HCEC 1CT (cell line): ENCODE results near the gene PUS10.
A peak's percentile ranks its signal among the peaks of the same experiment; 100 is the strongest.
"Not testable (repeated sequence)": the region's sequence is repeated elsewhere in the genome, so short reads cannot be mapped to it uniquely, and the experiment has no call there.

Experiments used
- DNase-seq: peaks from one replicate; pipeline ENCODE4 v3.0.0-alpha.2; 2017

PUS10 gene

GRCh38 chr2:61017556-61018317 is at the start of gene PUS10, which contains the start of gene PEX13:
PUS10 (minus strand) TSS chr2:61018255; CDS start chr2:61011890, 6,365 bp downstream.
PEX13 (plus strand) TSS chr2:61017720; CDS start chr2:61017760, 40 bp downstream.
- DNase-seq = peak; percentile 62

GRCh38 chr2:61065714-61066709 is 48.0 kb upstream of the PUS10 start, which contains the start of gene SANBR:
SANBR (plus strand) TSS chr2:61065871; CDS start chr2:61070351, 4,480 bp downstream.
- peak; percentile 84 for DNase-seq

GRCh38 chr2:61059382-61059781 is 41.3 kb upstream of the PUS10 start:
- no peak for DNase-seq

GRCh38 chr2:61057562-61057961 is 39.5 kb upstream of the PUS10 start:
- no peak for DNase-seq

- DNase-seq = no peak
Observed at GRCh38 chr2:61055557-61055956, 37.5 kb upstream of the PUS10 start.

- DNase-seq = no peak
Observed at GRCh38 chr2:61045999-61046398, 27.9 kb upstream of the PUS10 start.

- DNase-seq = no peak
Observed at GRCh38 chr2:61045226-61045625, 27.2 kb upstream of the PUS10 start.

GRCh38 chr2:61044636-61045035 is 26.6 kb upstream of the PUS10 start:
- DNase-seq = no peak

- no peak for DNase-seq
Observed at GRCh38 chr2:61042807-61043206, 24.8 kb upstream of the PUS10 start.

GRCh38 chr2:61036643-61037042 is 18.6 kb upstream of the PUS10 start:
- DNase-seq = not testable (repeated sequence)

- not testable (repeated sequence) for DNase-seq
Observed at GRCh38 chr2:61034592-61034991, 16.5 kb upstream of the PUS10 start.

GRCh38 chr2:61029533-61029932 is 11.5 kb upstream of the PUS10 start:
- DNase-seq = no peak

GRCh38 chr2:61023670-61024069 is 5.6 kb upstream of the PUS10 start:
- DNase-seq = no peak

GRCh38 chr2:61021228-61021660 is 3.2 kb upstream of the PUS10 start:
- DNase-seq = no peak

GRCh38 chr2:61018798-61019197 is 743 bp upstream of the PUS10 start:
- DNase-seq = no peak

- no peak for DNase-seq
Observed at GRCh38 chr2:61018318-61018755, 282 bp upstream of the PUS10 start.

GRCh38 chr2:61017003-61017555 is 976 bp downstream of the PUS10 start:
- peak; percentile 74 for DNase-seq

GRCh38 chr2:61016392-61017002 is 1.6 kb downstream of the PUS10 start:
- DNase-seq = no peak

GRCh38 chr2:61015976-61016375 is 2.1 kb downstream of the PUS10 start:
- no peak for DNase-seq

- no peak for DNase-seq
Observed at GRCh38 chr2:61014763-61015162, 3.3 kb downstream of the PUS10 start.

- no peak for DNase-seq
Observed at GRCh38 chr2:61013382-61013781, 4.7 kb downstream of the PUS10 start.

- peak; percentile 88 for DNase-seq
Observed at GRCh38 chr2:61012303-61012702, 5.8 kb downstream of the PUS10 start.

- DNase-seq = peak; percentile 35
Observed at GRCh38 chr2:61011678-61012077, 6.4 kb downstream of the PUS10 start.
